ENCODE results near the gene PARVG.

PARVG gene, protein sequence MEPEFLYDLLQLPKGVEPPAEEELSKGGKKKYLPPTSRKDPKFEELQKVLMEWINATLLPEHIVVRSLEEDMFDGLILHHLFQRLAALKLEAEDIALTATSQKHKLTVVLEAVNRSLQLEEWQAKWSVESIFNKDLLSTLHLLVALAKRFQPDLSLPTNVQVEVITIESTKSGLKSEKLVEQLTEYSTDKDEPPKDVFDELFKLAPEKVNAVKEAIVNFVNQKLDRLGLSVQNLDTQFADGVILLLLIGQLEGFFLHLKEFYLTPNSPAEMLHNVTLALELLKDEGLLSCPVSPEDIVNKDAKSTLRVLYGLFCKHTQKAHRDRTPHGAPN

DNA sequence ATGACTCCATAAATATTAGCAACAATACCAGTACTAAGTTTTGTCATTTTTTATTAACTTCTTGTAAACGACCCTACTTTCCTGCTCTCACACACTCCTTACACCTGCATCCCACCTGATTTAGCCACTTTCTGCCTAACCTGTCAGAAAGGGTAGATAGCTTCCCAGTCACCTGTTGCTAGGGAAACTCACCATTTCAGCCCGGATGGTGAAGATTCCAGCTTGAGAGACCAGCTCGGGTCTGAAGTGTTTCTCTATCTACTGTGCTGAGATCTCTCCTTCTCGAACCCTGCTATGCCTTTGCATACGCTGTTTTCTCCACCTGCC, at the start of gene PARVG:
Gene PARVG (plus strand): TSS at position 220 of the 327 bp plus-strand sequence. CDS start 2,405 bp downstream, outside the sequence.
- no peak for DNase-seq (ENCODE audit: low spot score)

DNA sequence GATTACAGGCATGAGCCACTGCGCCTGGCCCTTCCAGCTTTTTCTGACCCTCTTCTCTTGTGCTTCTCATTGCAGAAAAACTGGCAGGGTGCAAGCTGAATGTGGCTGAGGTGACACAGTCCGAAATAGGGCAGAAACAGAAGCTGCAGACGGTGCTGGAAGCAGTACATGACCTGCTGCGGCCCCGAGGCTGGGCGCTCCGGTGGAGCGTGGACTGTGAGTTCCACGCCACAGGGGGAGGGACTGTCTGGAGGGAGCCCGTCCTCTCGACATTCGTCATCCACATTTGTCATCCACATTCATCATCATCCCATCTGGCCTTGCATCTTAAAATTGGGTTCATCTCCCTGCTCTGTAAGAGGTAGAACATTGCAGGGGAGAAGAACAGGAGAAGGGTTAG, 49.3 kb upstream of the PARVG start:
- DNase-seq (ENCODE audit: low spot score) = no peak

DNA sequence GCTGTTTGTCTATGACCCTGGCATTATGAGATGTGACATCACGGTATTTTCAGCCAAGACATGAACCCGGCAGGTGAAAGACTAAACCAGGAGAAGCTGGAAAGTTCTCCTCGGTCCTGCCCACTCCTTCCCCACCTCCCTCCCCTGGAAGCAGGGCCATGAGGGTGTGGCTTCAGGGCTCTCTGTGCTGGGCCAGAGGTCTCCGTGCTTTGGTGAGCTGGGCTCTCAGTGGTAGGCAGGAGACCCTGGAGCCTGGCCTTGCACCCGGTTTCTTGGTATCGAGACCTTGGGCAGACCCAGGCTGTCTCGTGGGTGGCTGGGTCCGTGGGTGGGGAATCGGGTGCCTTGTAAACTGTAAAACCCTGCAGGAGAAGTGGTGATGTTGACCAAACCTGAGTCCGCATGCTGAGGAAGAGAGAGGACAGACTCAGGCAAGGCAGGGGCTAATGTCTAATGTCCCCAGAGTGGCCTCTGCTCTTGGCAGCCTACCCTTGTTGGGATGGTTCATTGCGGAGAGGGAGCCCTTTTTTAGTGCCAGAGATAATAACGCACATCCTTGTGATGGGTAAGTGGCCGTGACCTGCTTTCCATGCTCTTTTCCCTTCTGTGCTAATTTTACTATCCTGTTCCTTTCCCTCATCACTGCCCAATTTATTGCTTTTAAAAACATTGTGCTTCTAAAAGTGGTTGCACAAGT, 48.6 kb upstream of the PARVG start:
- no peak for DNase-seq (ENCODE audit: low spot score)

DNA sequence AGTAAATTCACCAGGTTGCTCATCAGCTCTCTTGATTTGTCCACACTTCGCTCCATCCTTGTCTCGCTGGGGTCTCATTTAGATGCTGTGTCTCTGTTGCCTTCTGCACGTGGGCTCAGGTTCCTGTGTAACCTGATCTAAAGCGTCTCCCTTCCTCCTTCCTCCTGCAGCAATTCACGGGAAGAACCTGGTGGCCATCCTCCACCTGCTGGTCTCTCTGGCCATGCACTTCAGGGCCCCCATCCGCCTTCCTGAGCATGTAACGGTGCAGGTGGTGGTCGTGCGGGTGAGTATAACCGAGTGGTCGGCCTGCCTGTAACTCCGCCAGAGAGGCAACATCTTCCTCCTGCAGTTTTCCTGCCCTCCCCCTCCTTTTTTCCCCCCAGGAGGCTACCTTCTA, 48.0 kb upstream of the PARVG start:
- no peak for DNase-seq (ENCODE audit: low spot score)

DNA sequence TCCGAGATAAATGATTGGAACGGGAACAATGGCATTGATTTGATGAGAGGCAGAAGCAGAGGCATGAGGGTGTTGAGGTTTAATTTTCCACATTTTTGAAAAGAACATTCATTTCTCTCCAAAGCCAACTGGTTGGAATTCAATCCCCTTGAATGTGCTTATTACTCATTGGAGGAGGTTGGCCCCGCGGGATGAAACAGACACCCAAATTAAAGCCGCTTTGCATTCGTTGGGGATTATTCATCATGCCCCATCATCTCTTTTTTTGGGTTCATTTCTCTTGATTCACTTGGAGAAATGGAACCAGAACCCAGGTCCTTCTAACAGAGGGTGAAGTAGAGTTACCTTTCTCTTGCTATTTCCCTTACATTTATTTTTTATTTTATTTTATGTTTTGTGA, 47.6 kb upstream of the PARVG start:
- no peak for DNase-seq (ENCODE audit: low spot score)

DNA sequence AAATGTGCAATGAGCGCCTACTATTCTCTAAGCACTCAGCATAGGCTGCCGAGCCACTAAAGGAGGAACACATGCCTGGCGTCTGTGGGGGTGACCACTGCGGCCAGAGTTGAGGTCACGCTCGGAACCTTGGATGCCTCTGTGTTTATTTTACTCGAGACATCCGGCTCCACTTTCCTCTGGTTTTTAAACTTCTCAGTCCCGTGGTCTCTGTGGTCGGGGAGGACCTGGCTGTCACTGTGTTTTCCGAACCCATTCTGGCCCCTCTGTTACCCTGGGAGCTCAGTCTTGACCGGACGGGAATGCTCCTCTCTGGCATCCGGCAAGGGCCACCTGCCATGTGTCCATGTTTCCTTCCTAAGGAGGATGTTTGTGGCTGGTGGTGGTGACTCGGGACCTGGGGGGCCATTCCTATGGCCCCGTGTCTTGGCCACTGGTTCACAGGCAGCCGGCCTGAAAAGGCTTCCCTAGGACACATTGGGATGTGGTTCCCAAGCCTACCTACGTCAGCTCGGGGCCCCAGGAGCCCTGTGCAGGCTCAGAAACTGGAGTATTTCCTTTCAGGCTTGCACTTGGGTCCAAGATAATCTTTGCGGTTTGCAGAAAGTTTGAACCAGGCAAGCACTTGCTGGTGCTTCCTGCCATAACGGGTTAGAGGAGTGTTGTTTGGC, 46.7 kb upstream of the PARVG start:
- no peak for DNase-seq (ENCODE audit: low spot score)

DNA sequence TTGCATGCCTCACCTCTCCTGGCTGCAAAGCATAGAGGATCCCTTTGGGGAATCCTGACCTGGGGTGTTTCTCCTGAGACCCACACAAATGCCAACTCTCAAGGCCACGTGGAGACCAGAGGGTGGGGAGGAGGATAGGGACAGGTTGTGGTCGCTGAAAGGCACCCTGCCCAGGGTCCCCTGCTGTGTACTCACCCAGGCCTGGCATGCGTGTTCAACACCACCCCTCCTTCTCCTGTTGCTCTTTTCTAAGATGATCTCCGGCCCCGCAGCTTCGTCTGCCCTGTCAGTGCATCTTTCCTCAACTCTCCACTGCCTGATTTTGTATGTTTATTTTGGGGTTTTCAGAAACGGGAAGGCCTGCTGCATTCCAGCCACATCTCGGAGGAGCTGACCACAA, 44.6 kb upstream of the PARVG start:
- DNase-seq (ENCODE audit: low spot score) = no peak

DNA sequence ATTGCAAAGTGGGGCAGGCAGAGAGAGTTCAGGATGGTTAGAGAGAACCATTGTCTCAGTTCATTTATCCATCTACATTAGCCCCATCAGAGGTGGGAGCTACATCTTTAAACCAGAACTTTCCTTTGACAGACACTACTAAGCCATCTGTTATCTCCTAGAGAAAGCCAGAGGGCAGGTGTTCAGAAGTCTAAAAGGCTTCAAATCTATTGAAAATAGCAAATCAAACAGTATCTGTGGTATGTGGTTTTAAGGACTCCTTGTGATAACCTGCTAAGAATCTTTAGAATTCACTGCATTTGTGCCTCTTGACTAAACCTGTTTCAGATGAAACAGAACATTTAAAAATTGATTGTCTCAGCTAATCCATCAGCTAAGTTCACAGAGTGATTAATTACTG, 43.9 kb upstream of the PARVG start:
- no peak for DNase-seq (ENCODE audit: low spot score)

DNA sequence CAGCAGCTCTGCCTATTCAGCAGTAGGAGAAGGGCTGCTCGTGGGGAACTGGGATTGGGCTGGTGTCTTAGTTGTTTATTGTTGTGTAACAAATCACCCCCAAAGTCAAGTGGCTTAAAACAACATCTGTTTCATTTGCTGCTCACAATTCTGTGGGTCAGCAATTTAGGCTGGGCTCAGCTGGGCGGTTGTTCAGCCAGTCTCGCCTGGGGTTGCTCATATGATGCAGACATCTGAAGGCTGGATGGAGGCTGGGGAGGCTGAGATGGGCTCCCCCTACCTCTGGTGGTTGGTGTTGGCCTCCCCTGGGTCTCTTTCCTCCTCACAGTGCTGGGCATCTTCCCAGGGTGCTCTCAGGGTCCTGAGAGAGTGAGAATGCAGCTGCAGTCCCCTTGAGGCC, 43.3 kb upstream of the PARVG start:
- no peak for DNase-seq (ENCODE audit: low spot score)

DNA sequence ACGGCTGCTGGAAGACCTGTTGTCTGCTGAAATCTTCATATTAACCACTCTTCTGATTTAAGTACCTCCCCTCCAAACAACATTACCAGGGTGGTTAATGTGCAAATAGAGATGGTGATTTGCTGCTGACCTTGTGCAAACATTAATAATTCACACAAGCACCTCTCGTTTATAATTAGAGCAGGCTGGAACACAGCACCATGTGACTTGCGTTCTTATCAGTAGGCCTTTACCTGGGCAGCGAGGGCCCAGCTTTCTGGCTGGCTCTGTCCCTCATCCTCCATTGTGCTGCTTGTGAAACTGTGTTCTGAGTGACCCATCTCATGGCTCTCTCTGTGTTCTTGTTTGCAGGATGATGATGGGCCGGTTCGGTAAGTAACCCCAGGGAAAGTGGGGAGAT, 41.0 kb upstream of the PARVG start:
- DNase-seq (ENCODE audit: low spot score) = no peak

DNA sequence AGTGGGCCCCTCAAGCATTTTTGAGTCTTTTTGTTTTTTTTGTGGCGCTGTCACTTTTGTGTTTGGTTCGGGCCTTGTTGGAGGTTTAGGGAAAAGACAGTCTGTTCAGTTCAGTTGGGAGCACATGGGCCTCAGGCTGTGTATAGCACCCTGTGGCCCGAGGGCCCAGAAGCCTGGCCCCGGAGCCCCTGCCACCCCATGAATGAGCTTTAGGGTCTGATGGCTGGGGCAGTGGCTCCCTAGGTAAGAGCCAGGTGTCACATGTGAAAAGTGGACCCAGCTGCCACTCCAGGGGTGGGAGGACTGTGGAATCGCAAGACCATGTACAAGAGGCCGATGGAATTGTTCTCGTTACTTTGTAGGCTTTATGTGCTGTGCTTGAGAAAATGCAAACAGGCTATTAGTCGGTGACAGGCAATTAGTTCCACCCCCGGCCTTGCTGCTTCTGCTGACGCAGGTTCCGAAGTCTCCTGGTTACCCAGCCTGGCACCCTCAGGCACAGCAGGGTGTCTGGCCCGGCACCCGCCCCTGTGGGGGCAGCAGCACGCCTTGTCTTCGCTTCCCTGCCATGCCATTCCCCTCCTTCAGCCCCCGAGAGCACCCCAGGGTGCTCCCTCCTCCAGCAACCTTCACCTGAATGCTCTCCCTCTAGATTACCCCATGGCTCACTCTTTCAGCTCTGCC, 38.2 kb upstream of the PARVG start:
- DNase-seq (ENCODE audit: low spot score) = no peak

DNA sequence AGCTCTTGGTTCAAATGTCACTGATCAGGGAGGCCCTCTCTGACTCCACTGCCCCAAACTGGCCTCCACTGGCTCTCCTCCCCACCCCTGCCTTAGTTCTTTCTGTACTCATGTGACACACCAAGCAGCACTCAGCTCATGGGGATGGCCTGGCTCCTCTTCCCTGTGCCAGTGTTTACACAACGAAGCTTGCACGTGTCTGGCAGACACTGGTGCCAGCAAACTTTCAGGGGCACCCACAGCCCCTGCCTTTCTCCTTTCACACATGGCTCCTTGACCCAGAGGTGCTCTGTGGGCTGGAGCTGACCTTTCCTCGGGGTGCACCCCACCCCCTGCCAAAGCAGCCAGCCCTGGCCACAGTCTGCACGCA, 37.6 kb upstream of the PARVG start:
- DNase-seq (ENCODE audit: low spot score) = no peak

DNA sequence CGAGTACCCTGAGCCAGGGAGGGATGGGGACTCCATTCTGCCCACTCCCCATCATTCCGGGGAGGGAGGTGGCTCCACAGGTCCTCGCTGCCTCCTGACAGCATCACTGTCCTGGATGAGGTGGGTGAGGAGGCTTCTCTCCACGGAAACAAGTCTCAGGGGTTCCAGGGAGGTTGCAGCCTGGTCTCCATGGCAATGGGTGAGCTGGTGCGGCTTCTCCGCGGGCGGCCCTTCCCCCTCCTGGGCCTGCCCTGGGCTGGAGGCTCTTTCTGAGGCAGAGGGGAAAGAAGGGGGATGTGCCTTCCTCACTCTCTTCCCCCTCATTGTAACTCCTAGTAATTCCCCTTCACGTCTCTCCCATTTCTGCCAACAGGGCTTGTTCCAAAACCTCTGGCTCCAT, 37.1 kb upstream of the PARVG start:
- DNase-seq (ENCODE audit: low spot score) = no peak

DNA sequence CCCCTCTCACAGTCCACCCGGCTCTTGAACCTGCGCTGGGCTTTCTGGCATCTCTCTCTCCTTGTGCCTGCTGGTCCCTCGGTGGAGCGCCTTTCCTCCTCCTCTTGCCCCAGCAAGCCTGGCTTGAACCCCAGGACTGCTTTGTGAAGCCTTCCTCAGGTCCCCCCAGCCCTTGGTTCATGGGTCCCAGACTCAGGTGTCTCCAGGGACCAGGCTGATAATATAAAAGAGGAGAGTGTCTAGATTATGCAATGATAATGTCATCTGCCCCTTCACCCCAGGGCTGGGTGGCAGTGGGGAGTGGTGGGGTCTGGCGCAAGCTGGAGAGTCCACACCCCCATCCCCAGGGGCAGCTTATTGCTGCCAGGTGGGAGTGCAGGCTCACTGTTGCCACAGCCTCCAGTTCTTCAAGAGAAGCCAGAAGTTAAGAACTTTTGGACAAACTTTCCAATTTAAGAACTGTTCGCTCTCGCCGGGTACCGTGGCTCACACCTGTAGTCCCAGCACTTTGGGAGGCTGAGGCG, 36.6 kb upstream of the PARVG start:
- DNase-seq (ENCODE audit: low spot score) = no peak

DNA sequence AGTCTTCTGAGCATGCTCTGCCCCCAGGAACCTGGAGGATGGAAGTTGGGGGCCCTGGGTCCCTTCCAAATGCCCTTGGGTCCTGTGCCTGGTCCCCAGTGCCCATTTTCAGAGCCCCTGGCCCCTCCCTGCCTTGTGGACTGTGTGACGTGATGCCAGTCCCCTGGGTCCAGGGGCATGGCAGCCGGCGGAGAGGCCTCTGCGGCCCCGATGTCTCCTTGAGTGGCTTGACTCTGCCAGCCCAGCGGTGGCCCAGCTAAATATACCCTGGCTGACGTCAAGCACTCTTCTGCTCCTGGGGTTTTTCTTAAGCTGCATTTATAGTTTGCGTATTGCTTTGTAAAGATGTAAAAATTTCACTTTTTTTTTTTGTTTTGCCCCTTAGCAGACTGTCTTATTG, 35.2 kb upstream of the PARVG start:
- DNase-seq (ENCODE audit: low spot score) = no peak

DNA sequence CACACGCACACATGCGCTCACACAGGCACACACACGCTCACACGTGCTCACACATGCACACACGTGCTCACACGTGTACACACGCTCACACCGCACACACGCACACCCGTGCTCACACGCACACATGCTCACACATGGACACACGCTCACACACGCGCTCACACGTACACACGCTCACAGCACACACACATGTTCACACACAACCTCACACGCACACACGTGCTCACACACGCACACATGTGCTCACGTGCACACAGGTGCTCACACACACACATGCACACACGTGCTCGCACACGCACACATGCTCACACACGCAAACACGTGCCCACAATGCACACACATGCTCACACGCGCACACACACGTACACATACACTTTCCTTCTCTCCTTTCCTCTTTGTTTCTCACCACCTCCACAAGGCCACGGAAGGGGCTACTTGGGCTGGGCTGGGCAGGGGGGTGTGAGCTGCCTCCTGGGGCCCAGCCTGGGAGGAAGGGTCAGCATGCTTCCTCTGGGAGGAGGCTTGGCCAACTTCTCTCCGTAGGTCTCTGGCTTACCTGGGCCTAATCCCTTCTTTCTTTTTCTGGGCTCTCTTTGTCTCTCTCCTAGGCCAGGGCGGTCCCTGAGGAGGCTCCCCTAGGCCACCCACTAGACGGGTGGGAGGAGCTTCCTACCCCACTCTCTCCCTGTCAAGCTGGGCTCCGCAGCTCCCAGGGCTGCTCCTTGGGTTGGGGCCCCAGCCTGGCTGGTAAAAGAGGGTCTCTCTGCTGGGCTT, 34.5 kb upstream of the PARVG start:
- no peak for DNase-seq (ENCODE audit: low spot score)

DNA sequence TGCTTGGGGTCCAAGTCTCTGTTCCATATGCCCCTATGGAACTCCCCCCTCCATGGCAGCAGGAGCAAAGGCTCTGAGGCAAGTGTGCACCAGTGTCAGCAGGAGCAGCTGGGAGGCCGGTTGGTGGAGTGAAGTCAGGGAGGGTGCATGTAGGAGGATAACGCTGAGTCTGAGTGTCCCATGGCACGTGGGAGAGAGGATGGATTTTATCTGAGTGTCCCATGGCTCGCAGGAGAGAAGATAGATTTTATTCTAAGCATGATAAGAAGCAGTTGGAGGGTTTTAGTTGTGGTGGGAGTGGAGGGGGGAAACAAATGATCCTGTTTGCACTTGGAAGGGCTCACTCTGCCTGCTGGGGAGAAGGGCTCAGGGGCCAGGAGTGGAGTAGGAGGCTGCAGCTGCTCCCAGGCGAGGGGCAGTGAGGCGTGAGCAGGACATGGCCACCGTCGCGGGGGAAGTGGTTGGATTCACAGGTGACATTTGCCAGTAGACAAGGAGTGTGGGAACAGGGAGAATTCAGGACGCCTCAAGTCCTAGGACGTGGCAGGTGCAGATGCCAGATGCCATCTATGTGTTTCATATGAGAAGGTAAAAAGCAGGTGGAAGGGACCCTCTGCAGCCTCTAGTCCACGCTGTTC, 33.6 kb upstream of the PARVG start:
- DNase-seq (ENCODE audit: low spot score) = no peak

DNA sequence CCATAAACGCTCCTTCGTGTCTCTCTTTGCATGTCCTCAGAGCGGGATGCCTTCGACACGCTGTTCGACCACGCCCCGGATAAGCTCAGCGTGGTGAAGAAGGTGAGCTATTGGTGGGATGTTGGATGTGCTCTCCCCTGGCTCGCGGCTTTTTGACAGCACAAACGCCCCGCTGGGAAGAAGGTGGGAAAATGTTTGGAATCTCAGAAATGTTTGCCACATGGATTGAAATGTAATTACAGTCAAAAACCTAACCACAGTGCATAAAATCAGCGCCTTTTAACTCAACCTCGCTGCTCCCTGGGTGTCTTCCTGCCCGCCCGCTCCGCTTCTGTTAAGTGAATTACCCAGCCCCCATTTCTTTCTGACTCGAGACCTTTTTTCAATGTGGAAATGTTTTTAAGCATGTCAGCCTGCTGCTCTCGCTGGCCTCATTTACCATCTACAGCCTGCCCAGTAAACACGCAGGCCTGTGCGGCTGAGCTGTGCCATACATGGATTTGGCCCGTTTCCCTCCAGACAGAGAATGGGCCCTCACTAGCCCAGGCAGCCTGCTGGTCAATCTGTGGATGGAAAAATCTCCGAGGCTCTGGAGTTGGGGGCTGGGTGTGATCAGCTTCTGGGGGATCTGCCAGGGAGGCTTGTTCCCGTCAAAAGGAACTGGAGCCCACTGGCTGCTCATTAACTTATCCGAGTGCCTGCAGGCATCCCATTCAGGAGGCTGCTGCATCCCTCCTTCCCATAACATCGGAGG, 32.7 kb upstream of the PARVG start:
- no peak for DNase-seq (ENCODE audit: low spot score)

DNA sequence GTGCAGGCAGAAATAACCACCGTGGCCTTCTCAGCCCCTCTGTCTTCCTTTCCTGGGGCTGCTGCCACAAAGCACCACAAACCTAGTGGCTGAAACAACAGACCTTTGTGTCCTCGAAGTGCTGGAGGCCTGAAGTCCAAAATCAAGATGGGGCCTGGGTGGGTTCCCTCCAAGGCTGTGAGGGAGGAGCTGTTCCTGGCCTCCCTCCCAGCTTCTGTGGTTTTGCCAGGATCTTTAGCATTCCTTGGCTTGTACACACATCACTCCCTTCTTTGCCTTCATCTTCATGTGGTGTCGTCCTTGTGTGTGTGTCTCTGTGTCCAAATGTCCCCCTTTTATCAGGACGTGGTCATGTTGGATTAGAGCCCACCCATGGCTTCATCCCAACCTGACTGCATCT, 29.0 kb upstream of the PARVG start:
- no peak for DNase-seq (ENCODE audit: low spot score)

DNA sequence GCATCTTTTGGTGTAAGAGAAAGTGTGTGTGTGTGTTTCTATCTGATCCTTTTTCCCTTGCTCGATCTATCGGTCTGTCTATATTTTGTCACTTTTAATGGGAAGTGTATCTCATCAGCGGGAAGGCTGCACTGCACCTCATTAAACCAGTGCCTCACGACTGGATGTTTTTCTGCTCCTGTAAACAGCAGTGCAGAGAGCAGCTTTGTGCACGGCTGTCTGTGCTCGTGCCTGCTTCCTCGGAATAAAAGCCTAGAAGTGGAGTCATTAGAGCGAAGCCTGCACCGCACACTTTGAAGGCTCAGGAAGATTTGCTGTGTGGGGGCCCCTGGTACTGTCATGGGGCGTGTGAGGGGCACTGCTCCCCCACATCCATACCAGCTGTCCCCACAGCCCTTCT, 27.0 kb upstream of the PARVG start:
- DNase-seq (ENCODE audit: low spot score) = no peak
